ENCODE measurements around the gene LDB3. TPM values are rescaled to one million over a fixed set of nuclear protein-coding genes. Genes with fewer than 3 reads are reported as not detected.

Gene LDB3
- total RNA-seq, 1 donor from 2014 or later: 1,375 TPM

DNA sequence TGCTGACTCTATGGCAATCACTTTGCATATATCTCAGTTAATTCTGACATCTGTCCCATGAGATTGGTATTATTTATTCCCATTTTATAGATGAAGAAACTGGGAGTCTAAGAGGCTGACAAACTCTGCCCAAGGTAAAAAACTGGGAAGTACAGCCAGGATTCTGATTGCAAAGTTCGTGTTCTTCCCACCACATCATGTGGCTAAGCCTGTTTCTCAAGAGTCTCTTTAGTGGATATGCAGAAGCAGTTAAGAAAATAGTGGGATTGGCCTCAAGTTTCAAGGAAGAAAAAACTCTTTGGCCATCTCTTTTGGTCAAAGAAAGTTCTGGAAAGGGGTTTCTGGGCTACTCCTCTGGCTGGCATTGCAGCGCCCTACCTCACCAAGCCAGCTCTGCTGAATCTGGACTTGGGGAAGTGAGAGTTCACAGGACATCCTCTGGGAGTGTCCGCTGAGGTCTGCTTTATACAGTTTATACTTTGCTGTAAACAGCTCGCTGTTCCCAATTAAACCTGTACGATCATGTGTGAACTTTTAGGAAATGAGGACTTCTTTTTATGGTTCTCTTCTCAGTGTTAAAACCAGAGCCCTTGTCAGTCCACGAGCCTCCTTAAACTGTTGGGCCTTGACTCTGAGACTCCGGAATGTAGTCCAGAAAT, 75.9 kb downstream of the LDB3 start:
- ATAC-seq (ENCODE audit: poor library complexity) (no peak), DNase-seq (no peak)
- intact Hi-C loops (cut with DNase I): no loop called here

DNA sequence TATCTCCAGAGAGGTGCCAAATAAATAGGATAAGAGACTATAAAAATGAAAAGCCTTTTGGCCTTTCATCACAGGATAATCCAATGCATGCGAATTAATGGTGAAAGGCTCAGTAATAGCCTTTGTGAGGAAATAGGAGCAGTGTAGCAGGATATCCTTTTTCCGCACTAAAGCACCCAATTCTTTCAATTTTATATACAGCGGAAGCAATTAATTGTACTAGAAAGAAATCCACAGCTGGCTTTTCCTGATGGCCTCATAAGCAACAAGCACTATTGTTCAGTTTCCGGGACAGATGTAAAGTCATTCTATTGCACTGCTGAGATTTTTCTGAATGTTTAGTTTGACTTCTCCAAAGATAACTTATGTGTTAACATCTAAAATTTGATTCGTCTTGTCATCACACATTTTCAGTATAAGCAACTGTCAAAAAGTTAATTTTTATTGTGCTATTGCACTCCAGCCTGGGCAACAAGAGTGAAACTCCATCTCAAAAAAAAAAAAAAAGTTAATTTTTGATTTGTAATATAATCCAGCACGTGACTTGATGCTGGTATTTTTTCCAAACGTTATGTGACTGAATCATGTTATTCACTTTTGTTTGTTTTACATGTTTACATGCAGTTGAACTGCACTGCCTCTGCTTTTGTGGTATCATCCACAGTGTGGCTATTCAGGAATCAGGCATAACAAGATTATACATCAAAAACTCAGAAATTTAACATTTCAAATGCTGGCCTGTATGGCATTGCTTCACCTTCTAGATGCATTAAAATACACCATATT, 79.7 kb downstream of the LDB3 start:
- DNase-seq (no peak), ATAC-seq (ENCODE audit: poor library complexity) (no peak)
- intact Hi-C loops (cut with DNase I): no loop called here

DNA sequence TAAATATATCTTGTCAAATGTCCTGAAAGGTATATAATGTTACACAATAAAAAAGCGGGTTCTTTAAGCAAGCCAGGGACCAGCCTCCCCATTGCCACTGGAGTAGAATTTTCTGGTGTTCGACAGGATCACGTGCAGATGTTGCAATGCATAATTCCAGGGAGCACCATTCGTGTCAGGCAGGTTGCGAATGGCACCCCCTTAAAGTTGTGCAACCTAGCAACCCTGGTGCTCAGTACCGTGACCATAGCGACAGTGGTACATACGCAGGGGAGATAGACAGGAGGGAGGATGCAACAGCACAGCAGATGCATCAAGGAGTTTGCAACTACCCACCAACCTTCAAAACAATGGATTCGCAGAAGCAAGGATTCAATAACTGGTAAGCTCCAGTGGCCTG, 81.5 kb downstream of the LDB3 start:
- DNase-seq: no peak
- no peak for ATAC-seq (ENCODE audit: poor library complexity)
- intact Hi-C loops (cut with DNase I): no loop called here

DNA sequence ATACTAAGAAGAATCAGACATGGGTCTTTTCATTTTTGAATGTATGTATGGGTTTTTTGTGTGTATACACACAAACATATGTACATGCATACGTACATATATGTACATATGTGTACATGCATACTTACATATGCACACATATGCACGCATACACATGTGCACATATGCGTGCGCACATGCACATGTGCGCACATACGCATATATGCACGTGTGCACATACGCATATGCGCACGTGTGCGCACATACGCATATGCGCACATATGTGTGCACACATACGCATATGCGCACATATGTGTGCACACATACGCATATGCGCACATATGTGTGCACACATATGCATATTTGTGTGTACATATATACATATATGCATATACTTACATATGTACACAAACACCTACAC, 83.2 kb downstream of the LDB3 start:
- intact Hi-C loops (cut with DNase I): no loop called here
- DNase-seq (no peak), ATAC-seq (ENCODE audit: poor library complexity) (no peak)

DNA sequence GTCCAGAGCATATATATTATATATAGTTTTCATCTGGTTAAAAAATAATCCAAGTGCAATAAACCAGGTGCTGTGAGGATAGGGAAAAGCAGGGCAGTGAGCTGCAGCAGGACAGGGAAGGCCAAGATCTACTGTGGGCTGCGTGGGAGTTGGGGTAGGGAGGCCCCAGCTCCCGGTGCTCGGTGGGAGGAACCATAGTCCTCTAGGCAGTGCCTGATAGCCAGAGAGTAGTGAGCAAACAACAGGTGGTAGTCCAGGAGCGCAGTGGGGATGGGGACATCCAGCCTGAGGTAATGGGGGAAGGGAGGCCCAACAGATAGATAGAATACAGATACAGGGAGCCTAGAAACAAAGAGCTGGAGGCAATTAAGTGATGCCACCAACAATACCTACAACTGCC, 84.0 kb downstream of the LDB3 start:
- intact Hi-C loops (cut with DNase I): no loop called here
- DNase-seq (no peak), ATAC-seq (ENCODE audit: poor library complexity) (no peak)

DNA sequence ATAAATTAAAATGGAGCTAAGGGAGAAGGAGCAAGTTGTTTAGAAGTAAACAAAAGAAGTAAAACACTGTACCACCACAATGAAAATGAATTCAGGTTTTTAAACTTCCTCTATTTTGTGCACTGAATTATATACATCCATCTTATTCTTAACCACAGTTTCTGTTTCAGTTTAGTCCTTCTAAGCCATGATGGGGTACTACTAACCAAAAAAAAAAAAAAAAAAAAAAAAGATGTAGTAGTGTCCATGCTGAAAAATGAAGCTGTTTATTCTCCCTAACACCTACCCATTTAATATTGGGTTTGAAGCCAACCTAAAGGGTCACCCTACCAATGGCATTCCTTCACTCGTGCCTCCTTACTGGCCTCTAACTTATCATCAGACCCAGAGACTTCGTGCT, 84.7 kb downstream of the LDB3 start:
- intact Hi-C loops (cut with DNase I): no loop called here
- no peak for ATAC-seq (ENCODE audit: poor library complexity)
- no peak for DNase-seq

DNA sequence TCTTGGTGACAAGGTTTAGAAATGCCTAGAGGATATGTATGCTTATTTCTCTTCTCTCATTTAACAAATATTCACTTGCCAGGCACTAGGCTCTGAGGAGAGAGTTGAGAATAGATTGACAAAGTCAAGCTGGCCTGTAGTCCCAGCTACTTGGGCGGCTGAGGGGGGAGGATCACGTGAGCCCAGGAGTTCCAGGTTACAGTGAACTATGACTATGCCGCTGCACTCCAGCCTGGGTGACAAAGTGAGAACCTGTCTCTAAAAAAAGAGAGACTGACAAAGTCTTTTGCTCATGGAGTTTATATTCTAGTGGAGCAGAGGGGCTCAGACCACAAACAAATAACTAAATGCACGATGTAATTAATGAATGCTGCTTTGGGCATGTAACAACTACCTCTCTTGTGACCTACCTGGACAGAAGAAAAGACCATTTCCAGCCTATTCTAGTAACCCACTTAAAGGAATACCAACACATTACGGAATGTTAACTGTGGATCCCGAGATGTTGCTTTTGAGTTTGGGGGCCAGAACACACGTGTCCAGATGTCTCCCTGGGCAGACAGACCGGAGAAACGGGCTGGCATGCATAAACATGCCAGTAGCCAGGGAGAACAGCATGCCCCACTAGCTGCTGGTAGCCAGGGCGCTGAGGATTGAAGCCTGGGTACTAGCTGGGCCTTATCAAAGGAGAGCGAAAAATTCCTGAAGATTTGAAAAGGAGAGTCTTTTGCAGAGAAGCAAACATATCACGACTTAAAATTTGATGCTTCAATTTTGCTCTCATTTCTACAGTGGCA, 85.5 kb downstream of the LDB3 start:
- DNase-seq: no peak
- intact Hi-C loops (cut with DNase I): no loop called here

DNA sequence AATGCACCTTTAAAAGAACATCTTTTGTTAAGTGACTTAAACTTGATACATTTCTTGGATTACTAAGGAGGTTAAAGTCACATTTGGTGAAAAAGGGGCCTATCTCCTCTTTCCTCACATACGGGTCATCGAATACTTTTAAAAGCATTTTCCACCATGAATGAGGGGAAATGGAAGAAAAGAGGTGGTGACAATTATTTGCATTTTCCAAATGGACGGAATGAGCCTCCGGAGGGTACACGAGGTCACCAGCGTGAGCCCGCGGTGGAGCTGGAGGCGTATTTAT, 87.1 kb downstream of the LDB3 start:
- no peak for ATAC-seq (ENCODE audit: poor library complexity)
- intact Hi-C loops (cut with DNase I): no loop called here
- no peak for DNase-seq

More for the DNA sequence above, 85.5 kb downstream of the LDB3 start:
- ATAC-seq (ENCODE audit: poor library complexity): peak; percentile 21

DNA sequence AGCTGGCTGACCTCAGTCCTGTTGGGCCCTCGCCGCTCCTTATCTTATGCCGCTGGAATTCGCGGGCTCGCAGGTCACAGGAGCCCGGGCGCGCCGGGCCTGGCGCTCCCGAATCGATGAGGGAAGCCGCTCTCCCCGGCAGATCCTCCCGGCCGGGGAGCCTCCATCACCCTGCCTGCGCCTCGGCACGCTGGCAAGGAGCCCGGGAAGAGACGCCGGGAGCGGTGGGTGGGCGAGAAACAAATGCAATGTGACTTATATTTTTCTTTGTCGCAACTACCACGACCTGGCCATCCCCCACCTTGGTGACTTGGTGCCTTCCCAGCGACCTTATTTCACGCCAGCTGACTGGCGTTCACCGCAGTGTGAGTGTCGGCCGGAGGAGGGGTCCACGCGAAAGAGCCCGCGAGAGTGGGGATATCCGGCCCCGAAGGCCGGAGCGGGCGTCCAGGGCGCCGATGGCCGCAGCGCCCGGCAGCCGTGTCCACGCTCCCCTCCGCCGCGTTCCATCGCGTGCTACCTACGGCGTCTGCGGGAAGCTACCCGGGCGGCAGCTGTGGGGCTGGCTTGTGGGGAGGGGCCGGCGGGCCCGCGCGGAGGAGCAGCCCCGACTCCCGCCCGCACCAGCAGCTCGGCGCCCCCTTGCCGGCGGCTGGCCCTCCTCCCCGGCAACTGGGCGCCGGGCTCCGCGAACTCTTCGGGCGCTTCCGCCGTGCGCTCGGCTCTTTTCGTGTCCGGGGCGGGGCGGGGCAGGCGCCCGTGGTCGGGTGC, 87.6 kb downstream of the LDB3 start:
- DNase-seq (peak; percentile 89), ATAC-seq (ENCODE audit: poor library complexity) (peak; percentile 89)
- intact Hi-C loops (cut with DNase I): no loop called here

DNA sequence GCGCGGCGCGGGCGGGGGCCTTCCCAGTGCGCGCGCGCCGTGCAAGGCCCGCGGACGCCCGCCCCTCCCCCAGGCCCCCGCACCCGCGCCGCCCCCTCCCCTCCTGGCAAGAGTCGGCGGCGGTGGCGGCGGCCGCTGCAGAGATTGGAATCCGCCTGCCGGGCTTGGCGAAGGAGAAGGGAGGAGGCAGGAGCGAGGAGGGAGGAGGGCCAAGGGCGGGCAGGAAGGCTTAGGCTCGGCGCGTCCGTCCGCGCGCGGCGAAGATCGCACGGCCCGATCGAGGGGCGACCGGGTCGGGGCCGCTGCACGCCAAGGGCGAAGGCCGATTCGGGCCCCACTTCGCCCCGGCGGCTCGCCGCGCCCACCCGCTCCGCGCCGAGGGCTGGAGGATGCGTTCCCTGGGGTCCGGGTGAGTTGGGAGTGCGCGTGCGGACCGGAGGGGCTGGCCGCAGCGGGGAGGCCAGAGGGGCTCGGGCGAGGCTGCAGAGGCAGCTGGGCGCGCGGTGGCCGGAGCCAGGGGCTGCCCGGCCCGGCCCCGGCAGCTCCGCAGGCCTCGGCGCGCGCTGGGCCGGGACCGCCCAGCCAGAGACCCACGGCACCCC, 88.3 kb downstream of the LDB3 start, which contains the start of gene BMPR1A:
TSS of gene BMPR1A (plus strand) at position 109 of the 602 bp plus-strand sequence. CDS start 119,400 bp downstream, outside the sequence.
- ATAC-seq (ENCODE audit: poor library complexity) (peak; percentile 14), DNase-seq (peak; percentile 93)
- intact Hi-C loops (cut with DNase I): no loop called here

DNA sequence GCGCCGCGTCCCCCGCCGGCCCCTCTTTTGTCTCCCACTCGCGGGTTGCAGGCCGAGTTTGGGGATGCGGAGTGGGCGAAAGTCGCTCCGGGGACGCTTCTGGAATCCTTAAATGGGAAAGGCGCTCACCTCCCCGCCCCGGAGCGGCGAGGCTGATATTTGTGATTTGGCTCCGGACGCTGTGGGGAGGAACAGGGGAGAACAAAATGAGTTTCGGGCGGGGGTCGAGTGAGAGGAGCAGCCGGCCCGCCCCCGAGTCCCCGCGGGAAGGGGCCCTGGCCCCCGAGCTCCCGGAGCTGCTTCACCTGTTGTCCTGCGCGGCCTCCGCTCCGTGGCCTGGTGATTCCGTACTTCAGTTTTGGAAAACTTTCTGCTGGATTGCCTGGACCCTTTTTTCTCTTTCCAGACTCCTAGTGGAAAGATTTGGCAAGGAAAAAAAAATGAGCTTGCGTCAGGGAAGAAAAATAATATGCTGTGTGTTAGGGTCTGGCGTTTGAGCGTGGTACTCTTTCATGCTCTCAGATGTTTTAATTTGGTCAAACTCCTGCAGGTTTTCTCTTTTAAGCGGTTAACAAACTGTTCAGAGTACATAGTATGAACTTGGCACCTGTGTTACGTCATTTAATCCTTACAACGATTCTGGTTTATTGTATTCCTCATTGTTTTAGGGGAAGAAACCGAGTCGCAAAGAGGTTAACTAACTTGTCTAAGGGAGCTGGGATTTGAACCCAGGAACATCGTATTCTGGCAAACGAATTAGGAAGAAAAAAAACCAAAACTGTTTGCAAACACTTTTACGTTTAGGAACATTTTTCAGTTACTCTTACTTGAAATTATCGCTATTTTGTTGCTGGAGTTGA, 89.0 kb downstream of the LDB3 start:
- peak; percentile 59 for DNase-seq
- no peak for ATAC-seq (ENCODE audit: poor library complexity)
- intact Hi-C loops (cut with DNase I): no loop called here

DNA sequence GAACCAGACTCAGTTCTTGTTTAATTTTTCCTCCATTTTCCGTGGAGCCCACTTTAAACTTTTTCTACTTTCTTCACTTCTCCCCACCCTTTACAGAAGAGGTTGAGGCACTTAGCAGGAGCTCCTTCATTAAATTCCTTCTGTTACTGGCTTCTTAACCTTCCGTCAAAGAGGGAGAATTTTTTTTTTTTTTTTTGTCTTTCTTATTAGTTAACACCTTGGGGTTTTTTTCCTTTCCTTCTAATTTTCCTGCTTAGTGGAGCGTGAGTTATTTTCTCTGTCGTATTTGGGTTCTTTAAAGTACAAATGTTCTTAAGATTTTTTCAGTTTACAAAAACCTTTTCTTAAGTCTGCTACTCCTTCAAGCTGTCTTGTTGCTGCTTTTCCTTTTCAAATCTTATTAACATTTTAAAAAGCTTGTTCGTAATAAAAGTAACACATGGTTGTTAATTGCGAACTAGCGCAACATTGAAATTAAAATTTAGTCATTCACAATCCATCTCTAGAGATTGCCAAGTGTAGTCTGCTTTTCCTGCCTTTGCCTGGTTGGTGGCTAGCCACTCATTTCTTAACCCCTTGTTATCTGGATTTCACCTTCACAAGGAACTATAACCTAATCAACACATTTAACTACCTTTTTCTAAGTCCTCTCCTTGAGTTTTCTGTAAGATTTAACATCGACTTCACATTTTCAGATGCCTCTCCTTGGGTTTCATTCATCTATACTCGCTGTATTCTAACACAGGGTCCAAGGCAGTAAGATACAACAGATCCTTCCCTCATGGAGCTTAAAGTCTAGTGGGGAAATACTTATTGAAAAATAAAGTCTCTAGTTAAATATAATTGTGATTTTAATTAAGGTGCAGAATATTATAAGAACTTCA, 90.1 kb downstream of the LDB3 start:
- ATAC-seq (ENCODE audit: poor library complexity) (no peak), DNase-seq (no peak)
- intact Hi-C loops (cut with DNase I): no loop called here

DNA sequence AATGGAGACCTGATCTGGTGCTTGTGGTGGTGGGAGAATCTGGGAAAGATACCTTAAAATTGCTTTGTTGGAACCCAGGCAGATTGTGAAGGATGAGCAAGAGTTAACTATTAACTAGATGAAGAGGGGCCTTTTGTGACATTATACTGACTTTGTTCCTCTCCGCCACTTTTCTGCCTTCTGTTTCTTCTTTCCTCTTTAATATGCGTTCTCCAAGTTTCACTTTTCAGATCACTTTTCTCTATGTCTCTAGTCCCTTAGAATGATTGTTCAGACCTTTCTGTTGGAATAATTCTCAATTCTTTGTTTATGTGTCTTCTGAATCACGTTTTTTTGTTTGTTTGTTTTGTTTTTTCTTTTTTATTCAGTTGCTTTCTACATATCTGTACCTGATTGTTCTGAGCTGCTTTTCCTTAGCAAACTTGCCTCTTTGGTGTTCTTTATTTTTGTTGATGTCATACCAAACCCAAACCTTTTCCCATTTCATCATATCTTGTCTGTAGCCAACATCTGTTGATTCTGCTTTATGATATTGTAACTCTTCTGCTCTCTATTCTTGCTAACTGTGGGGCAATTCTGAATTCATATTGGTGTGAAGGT, 90.9 kb downstream of the LDB3 start:
- DNase-seq (no peak), ATAC-seq (ENCODE audit: poor library complexity) (no peak)
- intact Hi-C loops (cut with DNase I): no loop called here

DNA sequence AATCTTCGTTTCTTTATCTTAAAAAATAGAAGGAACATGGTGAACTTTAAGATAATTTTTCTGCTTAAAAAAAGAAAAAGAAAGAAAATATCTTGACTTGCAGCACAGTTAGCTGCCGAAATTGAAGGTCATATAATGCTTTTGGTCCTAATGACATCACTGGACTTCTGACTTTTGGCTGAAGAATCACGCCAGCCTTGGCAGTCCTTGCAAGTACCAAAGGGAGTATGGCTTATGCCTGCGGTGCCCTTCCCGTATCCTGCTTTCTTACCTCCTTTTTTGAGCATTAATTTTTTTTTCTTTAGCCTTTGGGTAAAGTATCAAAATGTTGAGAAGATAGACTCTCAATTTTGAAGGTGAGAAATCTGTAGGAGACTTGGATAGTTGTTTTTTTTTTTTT, 95.1 kb downstream of the LDB3 start:
- DNase-seq: no peak
- intact Hi-C loops (cut with DNase I): no loop called here
- ATAC-seq (ENCODE audit: poor library complexity): no peak

DNA sequence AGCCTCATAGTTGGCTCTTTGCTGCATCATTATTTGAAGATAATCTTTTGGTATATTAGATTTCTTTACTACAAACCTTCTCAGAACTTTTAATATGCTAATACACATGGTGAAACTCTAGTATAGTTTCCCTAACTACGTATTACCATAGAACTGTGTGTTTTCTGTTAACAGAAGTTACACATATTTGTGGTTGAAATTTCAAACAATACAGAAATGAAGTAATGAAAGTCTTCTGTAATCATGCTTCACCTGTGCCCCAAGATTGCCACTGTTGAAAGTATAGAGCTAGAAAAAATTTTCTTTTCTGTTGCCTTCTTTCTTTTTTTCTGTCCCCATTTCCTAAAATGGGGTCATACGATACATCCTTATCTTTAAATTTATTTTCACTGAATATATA, 97.2 kb downstream of the LDB3 start:
- no peak for DNase-seq
- ATAC-seq (ENCODE audit: poor library complexity): no peak
- intact Hi-C loops (cut with DNase I): no loop called here

DNA sequence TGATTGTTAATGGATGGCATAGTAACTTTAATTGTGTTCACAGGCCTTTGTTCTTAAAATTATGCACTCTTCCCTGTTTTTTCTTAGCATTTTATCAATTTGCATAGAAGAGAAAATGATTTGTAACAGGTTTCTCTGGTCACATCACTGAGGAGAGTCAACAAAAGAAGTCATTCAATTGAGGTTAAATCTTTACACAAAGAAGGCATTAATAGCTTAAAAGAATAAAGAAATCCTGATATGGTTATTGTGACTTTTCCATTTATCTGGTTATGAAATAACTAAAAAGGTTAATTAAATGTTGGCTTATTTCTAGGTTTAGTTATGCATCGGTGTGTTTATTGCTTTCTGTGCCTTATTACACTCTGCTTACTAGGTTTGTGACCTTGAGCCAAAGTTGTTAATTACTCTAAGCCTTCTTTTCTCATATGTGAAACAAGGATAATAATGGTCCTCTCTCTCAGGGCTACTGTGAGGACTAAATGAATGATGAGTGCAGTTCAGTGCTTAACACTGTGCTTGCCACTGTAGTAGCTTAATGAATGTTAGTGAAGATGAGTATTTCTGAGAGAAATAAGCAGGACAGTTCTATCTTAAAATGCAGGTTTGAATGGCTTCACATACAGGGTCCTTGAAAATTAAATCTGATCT, 100.2 kb downstream of the LDB3 start:
- intact Hi-C loops (cut with DNase I): no loop called here
- ATAC-seq (ENCODE audit: poor library complexity): no peak
- no peak for DNase-seq

Data from Right ventricle myocardium superior (tissue), 1 donor.